HG02798 (cell line): Measurements from ENCODE around the gene FAM149A.

Experiments
- ATAC-seq: cut with Tn5 transposase; IDR thresholded peaks from one replicate; pipeline ENCODE4 v1.9.1; 2021; ENCODE audit warnings: mild to moderate bottlenecking; ENCODE audit not compliant: unreplicated experiment, poor library complexity

The FAM149A gene

GRCh38 chr4:186200516-186200915, 96.0 kb downstream of the FAM149A start:
- ATAC-seq, result no peak

DNA sequence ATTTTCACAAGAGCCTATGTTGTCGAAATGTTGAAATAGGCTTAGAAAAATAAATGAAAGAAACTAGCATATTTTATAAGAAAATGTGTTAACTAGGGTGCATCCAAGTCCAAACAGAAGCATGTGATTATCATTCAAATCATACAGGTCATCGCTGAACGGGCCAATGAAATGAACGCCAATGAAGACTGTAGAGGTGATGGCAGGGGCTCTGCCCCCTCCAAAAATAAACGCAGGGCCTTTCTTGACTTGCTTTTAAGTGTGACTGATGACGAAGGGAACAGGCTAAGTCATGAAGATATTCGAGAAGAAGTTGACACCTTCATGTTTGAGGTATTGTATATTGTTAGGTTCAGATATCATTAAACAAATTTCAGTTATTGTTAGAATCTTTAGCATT, 96.5 kb downstream of the FAM149A start:
- ATAC-seq, result no peak

- ATAC-seq, result peak; percentile 96
These were observed 97.2 kb downstream of the FAM149A start for GRCh38 chr4:186201535-186202230.

- no peak for ATAC-seq
These were observed 98.1 kb downstream of the FAM149A start for GRCh38 chr4:186202490-186203140.

- ATAC-seq, result no peak
These were observed 98.9 kb downstream of the FAM149A start for GRCh38 chr4:186203406-186203805.

- ATAC-seq, result no peak
These were observed 99.6 kb downstream of the FAM149A start for GRCh38 chr4:186204103-186204559.

GRCh38 chr4:186204686-186205085, 100.2 kb downstream of the FAM149A start:
- ATAC-seq, result no peak

GRCh38 chr4:186205156-186205555, 100.7 kb downstream of the FAM149A start:
- ATAC-seq, result no peak

DNA sequence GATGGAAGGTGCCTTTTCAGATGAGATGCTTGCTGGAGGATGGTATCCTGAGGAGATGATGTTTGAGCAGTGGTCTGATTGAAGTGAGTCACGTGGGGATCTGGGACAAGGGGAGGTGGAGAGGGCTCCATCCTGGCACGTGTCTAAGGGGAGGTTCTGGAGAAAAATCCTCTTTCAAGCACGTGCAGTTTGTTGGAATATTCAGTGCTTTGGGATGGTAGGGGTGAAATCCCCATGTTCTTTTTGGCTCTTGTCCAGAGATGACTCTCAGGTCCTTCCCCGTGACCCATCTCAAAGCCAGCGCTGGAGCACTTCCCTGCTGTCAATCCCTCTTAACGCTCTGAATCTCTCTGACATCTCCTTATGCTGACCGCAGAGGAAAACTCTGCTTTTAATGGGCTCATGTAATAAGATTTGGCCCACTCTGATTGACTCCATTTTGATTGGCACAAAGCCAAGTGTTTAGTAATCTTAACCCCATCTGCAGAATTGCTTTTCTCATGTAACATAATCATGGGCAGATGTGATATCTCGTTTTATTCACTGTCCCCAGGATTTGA, 112.0 kb downstream of the FAM149A start:
- ATAC-seq, result no peak

- no peak for ATAC-seq
These were observed 113.3 kb downstream of the FAM149A start for GRCh38 chr4:186217733-186218293.

DNA sequence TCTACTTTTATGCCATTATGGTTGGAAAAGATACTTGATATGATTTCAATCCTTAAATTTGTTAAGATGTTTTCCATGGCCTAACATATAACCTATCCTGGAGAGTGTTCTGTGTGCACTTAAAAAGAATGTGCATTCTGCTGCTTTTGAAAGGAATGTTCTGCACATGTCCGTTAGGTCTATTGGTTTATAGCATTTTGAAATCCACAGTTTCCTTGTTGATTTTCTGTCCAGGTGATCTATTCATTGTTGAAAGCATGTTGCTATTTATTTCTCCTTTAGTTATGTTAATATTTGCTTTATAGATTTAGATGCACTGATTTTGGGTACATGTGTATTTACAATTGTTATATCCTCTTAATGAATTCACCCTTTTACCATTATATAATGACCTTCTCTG, 117.1 kb downstream of the FAM149A start:
- ATAC-seq, result no peak
